ENCODE measurements around the gene FAM53B. TPM values are rescaled to one million over a fixed set of nuclear protein-coding genes. Genes with fewer than 3 reads are reported as not detected.

FAM53B gene
- total and polyA plus RNA-seq, 12 donors = 11.6 to 42.9 (median 29.1) TPM

- Histone ChIP-seq H3K36me3 (peaks cover 0 to 36% (median 0%) of the 10 kb centered on the region in 9 donors), H3K27me3 (no peaks in the 10 kb centered on the region), H3K4me3 (no peak overlapping the region), H3K9me3 (no peaks in the 10 kb centered on the region), H3K27ac (peak overlapping the region; percentile 74 to 98 (median 91)), H3K4me1 (peaks cover 78 to 100% (median 100%) of the 10 kb centered on the region in 9 donors)
- no peak for TF ChIP-seq CTCF (IDR thresholded peaks at IDR 0.05)
- WGBS, 2 donors = 24 to 34% methylated on average over 13 of the region's 13 CpGs
- peak in 1 of 2 donors; percentile 66 for DNase-seq
- peak in 6 of 8 donors; percentile 2 to 16 (median 5) for ATAC-seq
- intact Hi-C loops (cut with DNase I) = loop anchor here in 6 of 10 donors (2.0 to 5.0 kb wide), 5 partner anchors 35 to 55 kb away; partner anchors contain the start of gene FAM53B (in 1 of the 6)
These were observed 42.1 kb downstream of the FAM53B start for GRCh38 chr10:124701881-124702656.

GRCh38 chr10:124701435-124701834, 42.7 kb downstream of the FAM53B start:
- Histone ChIP-seq H3K36me3 (peaks cover 0 to 34% (median 0%) of the 10 kb centered on the region in 9 donors), H3K27me3 (no peaks in the 10 kb centered on the region), H3K9me3 (no peaks in the 10 kb centered on the region), H3K4me3 (no peak overlapping the region), H3K4me1 (peaks cover 72 to 100% (median 97%) of the 10 kb centered on the region in 9 donors), H3K27ac (peak overlapping the region; percentile 74 to 98 (median 91))
- intact Hi-C loops (cut with DNase I) = loop anchor here in 5 of 10 donors (2.0 to 5.0 kb wide), 4 partner anchors 35 to 54 kb away; partner anchors contain the start of gene FAM53B (in 1 of the 5)
- peak; percentile 92 to 97 for DNase-seq
- WGBS, 2 donors = 2 to 6% methylated on average over 6 of the region's 6 CpGs
- peak; percentile 86 to 91 (median 88) for ATAC-seq
- peak in 3 of 9 donors; percentile 9 to 30 (median 12) for TF ChIP-seq CTCF (IDR thresholded peaks at IDR 0.05)

GRCh38 chr10:124701038-124701365, 43.2 kb downstream of the FAM53B start:
- 44 to 56% methylated on average over 1 of the region's 1 CpG for WGBS, 2 donors
- Histone ChIP-seq H3K4me3 (no peak overlapping the region), H3K9me3 (no peaks in the 10 kb centered on the region), H3K27me3 (no peaks in the 10 kb centered on the region), H3K4me1 (peaks cover 68 to 100% (median 96%) of the 10 kb centered on the region in 9 donors), H3K27ac (peak overlapping the region; percentile 74 to 98 (median 91)), H3K36me3 (peaks cover 0 to 30% (median 0%) of the 10 kb centered on the region in 9 donors)
- DNase-seq = no peak
- peak in 3 of 8 donors; percentile 1 to 9 (median 8) for ATAC-seq
- TF ChIP-seq CTCF (IDR thresholded peaks at IDR 0.05) = no peak
- intact Hi-C loops (cut with DNase I) = loop anchor here in 5 of 10 donors (2.0 to 5.0 kb wide), 4 partner anchors 36 to 54 kb away; partner anchors contain the start of gene FAM53B (in 1 of the 5)

- no peaks in the 10 kb centered on the region for H3K27me3 ChIP-seq
- H3K9me3 ChIP-seq = no peaks in the 10 kb centered on the region
- TF ChIP-seq CTCF (IDR thresholded peaks at IDR 0.05) = no peak
- intact Hi-C loops (cut with DNase I) = loop anchor here in 5 of 10 donors (2.0 to 5.0 kb wide), 4 partner anchors 36 to 53 kb away; partner anchors contain the start of gene FAM53B (in 1 of the 5)
- no peak overlapping the region for H3K4me3 ChIP-seq
- H3K36me3 ChIP-seq = peaks cover 0 to 30% (median 0%) of the 10 kb centered on the region in 9 donors
- WGBS, 2 donors = 80 to 85% methylated on average over 26 of the region's 26 CpGs
- peak overlapping the region; percentile 74 to 98 (median 91) for H3K27ac ChIP-seq
- DNase-seq (no peak), ATAC-seq (no peak)
- H3K4me1 ChIP-seq = peaks cover 62 to 100% (median 91%) of the 10 kb centered on the region in 9 donors
These were observed 43.7 kb downstream of the FAM53B start for GRCh38 chr10:124700293-124701037.
